Common myeloid progenitor, CD34-positive (primary cell): ENCODE measurements around the gene UBE2I.

Experiments
- CTCF ChIA-PET: fragments of 350-600 bp; sonication (Branson Sonifier 250); formaldehyde crosslinking; loops from one replicate; lab custom pipeline; 2021; ENCODE audit warnings: antibody characterized with exemption; lab: Charles Lee
- POLR2A ChIA-PET: fragments of 350-600 bp; sonication (Branson Sonifier 250); formaldehyde crosslinking; loops from one replicate; lab custom pipeline; 2021; ENCODE audit warnings: antibody characterized with exemption; lab: Charles Lee
- DNase-seq, 3 donors: peaks; one replicate each; pipeline versions ENCODE4 v3.0.0 to v3.0.0-alpha.2; 2013
- H3K27ac ChIP-seq, 2 experiments: 1 replicate in 1 of 2; 2 replicates in 1 of 2; pipeline ENCODE4 v1.7.0; 2013; ENCODE audit warnings: inconsistent platforms in 2 of 2, low read length in 2 of 2, mild to moderate bottlenecking in 2 of 2, low read depth in 1 of 2, moderate library complexity in 1 of 2; ENCODE audit not compliant: severe bottlenecking in 2 of 2, insufficient read depth in 1 of 2, poor library complexity in 1 of 2
- H3K27me3 ChIP-seq, 5 experiments: replicated peaks in 2 of 5; 1 replicate in 3 of 5; 2 replicates in 2 of 5; pipeline versions ENCODE4 v1.6.1 to v1.7.0; 2013; ENCODE audit warnings: low read length in 4 of 5, mild to moderate bottlenecking in 2 of 5, moderate library complexity in 2 of 5, inconsistent platforms in 1 of 5; ENCODE audit not compliant: insufficient read depth in 5 of 5, control insufficient read depth in 4 of 5
- H3K36me3 ChIP-seq, 4 experiments: 1 replicate in 2 of 4; 2 replicates in 2 of 4; pipeline versions ENCODE4 v1.6.1 to v1.7.0; 2013; ENCODE audit warnings: low read length in 3 of 4, control low read depth in 1 of 4, mild to moderate bottlenecking in 1 of 4; ENCODE audit not compliant: control insufficient read depth in 4 of 4, insufficient read depth in 4 of 4
- H3K4me1 ChIP-seq, 4 experiments: 1 replicate in 3 of 4; 2 replicates in 1 of 4; pipeline versions ENCODE4 v1.6.1 to v1.7.1; 2013; ENCODE audit warnings: low read length in 3 of 4, mild to moderate bottlenecking in 3 of 4, control low read depth in 1 of 4, inconsistent platforms in 1 of 4, moderate library complexity in 1 of 4; ENCODE audit not compliant: control insufficient read depth in 4 of 4, insufficient read depth in 4 of 4; ENCODE audit errors: control extremely low read depth in 1 of 4
- H3K4me3 ChIP-seq, 7 experiments: 1 replicate in 4 of 7; 2 replicates in 3 of 7; pipeline versions ENCODE4 v1.5.1 to v1.7.0; 2013; ENCODE audit warnings: mild to moderate bottlenecking in 7 of 7, low read length in 6 of 7, moderate library complexity in 6 of 7, inconsistent platforms in 2 of 7, low read depth in 2 of 7, control low read depth in 1 of 7; ENCODE audit not compliant: insufficient read depth in 4 of 7, control insufficient read depth in 1 of 7; ENCODE audit errors: extremely low read depth in 1 of 7
- H3K9me3 ChIP-seq, 5 experiments: 1 replicate in 4 of 5; 2 replicates in 1 of 5; pipeline versions ENCODE4 v1.6.1 to v1.7.1; 2013; ENCODE audit warnings: low read length in 4 of 5, mild to moderate bottlenecking in 2 of 5, inconsistent platforms in 1 of 5, low read depth in 1 of 5, moderate library complexity in 1 of 5; ENCODE audit not compliant: control insufficient read depth in 4 of 5, insufficient read depth in 2 of 5; ENCODE audit errors: control extremely low read depth in 1 of 5
- WGBS: methylation state at CpG from one replicate; pipeline ENCODE4 v1.1.5; 2013; ENCODE audit not compliant: insufficient coverage; 5-methylcytosine and 5-hydroxymethylcytosine counted together

Gene UBE2I

DNA sequence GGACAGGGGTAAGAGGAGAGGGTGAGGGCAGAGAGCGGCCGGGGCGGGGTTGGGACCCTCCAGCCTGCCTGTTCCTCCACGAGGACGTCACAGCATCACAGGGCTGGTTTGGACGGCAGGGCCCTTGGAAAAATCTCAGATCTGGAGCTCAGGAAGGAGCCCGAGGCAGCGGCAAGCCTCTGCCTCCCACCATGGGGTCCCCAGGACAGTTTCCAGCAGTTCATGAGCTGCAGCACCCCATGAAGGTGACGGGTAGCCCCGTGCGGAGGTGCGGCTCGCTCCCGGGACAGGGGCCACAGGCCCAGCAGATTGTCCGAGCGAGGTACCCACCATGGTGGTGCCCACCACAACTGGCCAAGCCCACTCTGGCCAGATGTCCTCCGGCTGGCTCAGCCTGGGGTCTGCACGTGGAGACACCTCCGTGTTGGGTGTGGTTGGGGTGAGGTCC lies 32.3 kb upstream of the UBE2I start:
- CTCF ChIA-PET, result interaction anchor here (0.6 kb wide), 1 partner anchor 10 kb away, joined by 3 read pairs; no protein-coding TSS in a partner anchor
- Histone ChIP-seq H3K4me1 (peaks cover 0 to 2% (median under 1%) of the 10 kb centered on the region in 4 experiments), H3K27me3 (peaks cover 0 to 68% (median 6%) of the 10 kb centered on the region in 5 experiments), H3K4me3 (no peak overlapping the region), H3K9me3 (no peaks in the 10 kb centered on the region), H3K27ac (no peak overlapping the region), H3K36me3 (no peaks in the 10 kb centered on the region)
- POLR2A ChIA-PET, result no interaction called here
- DNase-seq, result no peak
- 55% methylated on average over 8 of the region's 19 CpGs for whole genome bisulfite sequencing

DNA sequence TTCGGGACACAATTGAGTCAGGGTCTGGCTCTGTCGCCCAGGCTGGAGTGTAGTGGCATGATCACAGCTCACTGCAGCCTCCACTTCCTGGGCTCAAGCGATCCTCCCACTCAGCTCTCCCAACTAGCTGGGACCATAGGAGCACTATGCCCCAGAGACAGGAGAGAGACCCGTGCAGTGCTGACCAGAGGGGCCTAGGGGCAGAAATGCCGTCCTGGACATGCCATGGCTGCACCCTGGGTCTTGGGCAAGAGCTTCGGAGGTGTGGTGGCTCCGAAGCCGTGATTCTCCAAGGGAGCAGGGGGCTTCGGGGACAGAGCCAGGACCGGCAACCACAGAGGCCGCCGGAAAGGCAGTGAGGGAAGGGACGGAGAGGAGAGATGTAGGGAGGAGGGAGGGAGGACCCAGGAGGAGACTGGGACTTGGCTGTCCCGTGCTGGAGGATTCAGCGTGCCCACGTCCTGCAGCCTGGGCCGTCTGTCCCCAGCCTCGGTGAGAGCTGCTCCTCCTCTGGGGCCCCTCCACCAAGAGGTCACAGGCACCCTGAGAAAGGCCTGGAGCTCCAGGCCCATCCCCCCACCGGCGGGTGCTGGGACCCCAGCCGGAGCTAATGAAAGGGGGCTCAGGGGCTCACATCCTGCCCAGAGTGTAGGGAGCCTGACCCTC lies 31.7 kb upstream of the UBE2I start:
- no peak overlapping the region for H3K27ac ChIP-seq
- no peak for DNase-seq
- CTCF ChIA-PET, result interaction anchor here (0.6 to 1.0 kb wide), 2 partner anchors 10 to 26 kb away, joined by 3 read pairs; no protein-coding TSS in a partner anchor
- H3K36me3 ChIP-seq, result no peaks in the 10 kb centered on the region
- peaks cover 0 to 4% (median 0%) of the 10 kb centered on the region in 4 experiments for H3K4me1 ChIP-seq
- H3K9me3 ChIP-seq, result no peaks in the 10 kb centered on the region
- POLR2A ChIA-PET, result no interaction called here
- WGBS, result 23% methylated on average over 19 of the region's 21 CpGs
- peaks cover 0 to 67% (median 6%) of the 10 kb centered on the region in 5 experiments for H3K27me3 ChIP-seq
- no peak overlapping the region for H3K4me3 ChIP-seq

GRCh38 chr16:1278477-1278876 lies 31.0 kb upstream of the UBE2I start:
- no peak overlapping the region for H3K27ac ChIP-seq
- ChIA-PET POLR2A (no interaction called here), CTCF (interaction anchor here (1.0 kb wide), 1 partner anchor 26 kb away, joined by 3 read pairs; no protein-coding TSS in a partner anchor)
- peak in 1 of 3 donors; percentile 25 for DNase-seq
- H3K4me3 ChIP-seq, result no peak overlapping the region
- peaks cover 0 to 11% (median 1%) of the 10 kb centered on the region in 4 experiments for H3K4me1 ChIP-seq
- no peaks in the 10 kb centered on the region for H3K36me3 ChIP-seq
- no peaks in the 10 kb centered on the region for H3K9me3 ChIP-seq
- WGBS, result 15% methylated on average over 15 of the region's 18 CpGs
- peaks cover 0 to 62% (median 6%) of the 10 kb centered on the region in 5 experiments for H3K27me3 ChIP-seq

GRCh38 chr16:1279081-1279944 lies 30.1 kb upstream of the UBE2I start:
- CTCF ChIA-PET, result interaction anchor here (1.0 kb wide), 1 partner anchor 25 kb away, joined by 3 read pairs; no protein-coding TSS in a partner anchor
- WGBS, result 83% methylated on average over 29 of the region's 30 CpGs
- Histone ChIP-seq H3K27me3 (peaks cover 0 to 53% (median 6%) of the 10 kb centered on the region in 5 experiments), H3K36me3 (no peaks in the 10 kb centered on the region), H3K4me1 (peaks cover 0 to 15% (median 2%) of the 10 kb centered on the region in 4 experiments), H3K4me3 (no peak overlapping the region), H3K27ac (no peak overlapping the region), H3K9me3 (no peaks in the 10 kb centered on the region)
- no peak for DNase-seq
- POLR2A ChIA-PET, result no interaction called here

- no peaks in the 10 kb centered on the region for H3K9me3 ChIP-seq
- peaks cover 0 to 15% (median 2%) of the 10 kb centered on the region in 4 experiments for H3K4me1 ChIP-seq
- ChIA-PET POLR2A (no interaction called here), CTCF (no interaction called here)
- WGBS, result 89% methylated on average over 25 of the region's 29 CpGs
- no peak overlapping the region for H3K4me3 ChIP-seq
- DNase-seq, result no peak
- H3K36me3 ChIP-seq, result no peaks in the 10 kb centered on the region
- no peak overlapping the region for H3K27ac ChIP-seq
- H3K27me3 ChIP-seq, result peaks cover 0 to 53% (median 6%) of the 10 kb centered on the region in 5 experiments
Measured at GRCh38 chr16:1279945-1280589, 29.4 kb upstream of the UBE2I start.

DNA sequence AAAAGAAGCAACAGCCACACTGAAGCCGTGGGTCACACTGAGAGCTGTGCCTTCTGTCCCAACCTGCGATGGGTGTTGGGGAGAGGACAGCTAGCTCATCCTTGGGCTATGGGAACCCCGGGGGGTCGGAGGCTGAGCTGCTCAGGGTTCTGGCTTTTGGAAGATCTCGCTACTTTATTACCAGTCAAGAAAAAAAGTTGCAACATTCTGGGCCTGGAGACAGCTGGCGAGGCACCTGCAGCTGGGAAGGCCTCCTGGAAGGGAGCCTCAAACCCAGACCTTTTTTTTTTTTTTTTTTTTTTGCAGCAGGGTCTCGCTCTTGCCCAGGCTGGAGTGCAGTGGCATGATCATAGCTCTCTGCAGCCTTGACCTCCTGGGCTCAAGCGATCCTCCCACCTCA lies 28.7 kb upstream of the UBE2I start:
- ChIA-PET POLR2A (no interaction called here), CTCF (no interaction called here)
- peaks cover 0 to 15% (median 2%) of the 10 kb centered on the region in 4 experiments for H3K4me1 ChIP-seq
- no peak overlapping the region for H3K4me3 ChIP-seq
- H3K27ac ChIP-seq, result no peak overlapping the region
- 89% methylated on average over 6 of the region's 8 CpGs for WGBS
- H3K9me3 ChIP-seq, result no peaks in the 10 kb centered on the region
- H3K36me3 ChIP-seq, result no peaks in the 10 kb centered on the region
- no peak for DNase-seq
- H3K27me3 ChIP-seq, result peaks cover 0 to 50% (median 10%) of the 10 kb centered on the region in 5 experiments
